ENCODE measurements around the gene RND1. TPM values are rescaled to one million over a fixed set of nuclear protein-coding genes. Genes with fewer than 3 reads are reported as not detected.

The RND1 gene
- polyA plus RNA-seq, 1 of the 3 experiments (the other 2 are of a cell fraction), result 0.39 TPM

DNA sequence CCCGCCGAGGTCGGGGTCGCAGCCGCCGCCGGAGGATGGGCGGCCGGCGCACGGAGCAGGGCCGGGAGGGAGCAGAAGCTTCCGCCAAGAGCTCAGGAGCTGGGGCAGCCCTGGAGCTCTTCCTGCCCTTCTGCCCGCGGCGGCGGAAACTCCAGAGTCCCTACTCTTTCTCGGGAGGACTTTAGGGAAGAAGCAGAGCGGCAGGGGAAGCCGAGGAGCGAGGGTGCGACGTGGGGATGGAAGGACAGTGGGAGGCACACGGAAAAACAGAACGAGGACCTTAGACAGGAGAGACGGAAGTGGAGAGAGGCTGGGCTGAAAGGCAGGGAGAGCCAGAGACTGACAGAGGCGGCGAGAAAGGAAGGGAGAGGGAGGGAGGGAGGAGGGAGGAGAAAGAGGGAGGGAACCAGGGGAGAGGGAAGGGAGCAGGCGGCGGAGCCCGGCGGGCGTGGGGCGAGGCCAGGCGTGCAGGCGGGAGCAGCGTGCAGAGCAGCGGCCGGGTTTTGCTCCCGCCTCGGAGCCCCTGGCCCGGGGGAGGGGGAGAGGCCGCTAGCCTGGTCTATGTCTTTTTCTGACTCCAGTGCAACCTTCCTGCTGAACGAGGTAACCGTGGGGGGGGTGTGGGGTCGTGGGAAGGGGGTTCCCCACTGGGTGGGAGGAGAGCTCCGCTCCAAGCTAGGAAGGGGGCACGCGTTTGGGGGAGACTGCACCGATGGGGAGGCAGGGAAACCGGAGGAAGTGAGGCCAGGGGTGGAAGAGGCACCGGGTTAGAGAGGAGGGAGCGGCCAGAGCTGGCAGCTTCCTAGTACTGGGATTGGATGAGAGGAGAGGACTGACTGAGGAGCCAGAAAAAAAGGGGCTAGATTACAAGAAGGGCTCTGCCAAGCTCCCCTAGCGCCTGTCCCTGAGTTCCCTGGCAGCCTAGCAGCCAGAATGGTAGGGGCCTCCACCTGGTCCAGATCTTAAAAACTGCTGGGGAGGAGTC, 50.3 kb downstream of the RND1 start (continued):
- TF ChIP-seq, protein P1, sequence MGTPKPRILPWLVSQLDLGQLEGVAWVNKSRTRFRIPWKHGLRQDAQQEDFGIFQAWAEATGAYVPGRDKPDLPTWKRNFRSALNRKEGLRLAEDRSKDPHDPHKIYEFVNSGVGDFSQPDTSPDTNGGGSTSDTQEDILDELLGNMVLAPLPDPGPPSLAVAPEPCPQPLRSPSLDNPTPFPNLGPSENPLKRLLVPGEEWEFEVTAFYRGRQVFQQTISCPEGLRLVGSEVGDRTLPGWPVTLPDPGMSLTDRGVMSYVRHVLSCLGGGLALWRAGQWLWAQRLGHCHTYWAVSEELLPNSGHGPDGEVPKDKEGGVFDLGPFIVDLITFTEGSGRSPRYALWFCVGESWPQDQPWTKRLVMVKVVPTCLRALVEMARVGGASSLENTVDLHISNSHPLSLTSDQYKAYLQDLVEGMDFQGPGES (IDR thresholded peaks at IDR 0.05; ENCODE audit: low read depth, low read length), result no peak
- TF ChIP-seq, protein P2, sequence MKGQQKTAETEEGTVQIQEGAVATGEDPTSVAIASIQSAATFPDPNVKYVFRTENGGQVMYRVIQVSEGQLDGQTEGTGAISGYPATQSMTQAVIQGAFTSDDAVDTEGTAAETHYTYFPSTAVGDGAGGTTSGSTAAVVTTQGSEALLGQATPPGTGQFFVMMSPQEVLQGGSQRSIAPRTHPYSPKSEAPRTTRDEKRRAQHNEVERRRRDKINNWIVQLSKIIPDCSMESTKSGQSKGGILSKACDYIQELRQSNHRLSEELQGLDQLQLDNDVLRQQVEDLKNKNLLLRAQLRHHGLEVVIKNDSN (IDR thresholded peaks at IDR 0.05; ENCODE audit: borderline replicate concordance, low read depth), result no peak
- TF ChIP-seq TAF1 (IDR thresholded peaks at IDR 0.05; ENCODE audit: borderline replicate concordance, low read depth, low read length), result peak; percentile 51
- TF ChIP-seq NRF1 (IDR thresholded peaks at IDR 0.05; ENCODE audit: low read depth, low read length), result no peak
- TF ChIP-seq, protein P3, sequence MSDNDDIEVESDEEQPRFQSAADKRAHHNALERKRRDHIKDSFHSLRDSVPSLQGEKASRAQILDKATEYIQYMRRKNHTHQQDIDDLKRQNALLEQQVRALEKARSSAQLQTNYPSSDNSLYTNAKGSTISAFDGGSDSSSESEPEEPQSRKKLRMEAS (IDR thresholded peaks at IDR 0.05; ENCODE audit: low read depth), result peak; percentile 90
- TF ChIP-seq EP300 (IDR thresholded peaks at IDR 0.05; ENCODE audit: borderline replicate concordance in 1 of 2, low read depth in 1 of 2, low read length in 1 of 2), result no peak
- TF ChIP-seq SIN3A (IDR thresholded peaks at IDR 0.05; ENCODE audit: borderline replicate concordance, low read depth, low read length), result 0 out of 2 replicates have a peak, but pooled peaks have one; percentile 28
- TF ChIP-seq, protein P4, sequence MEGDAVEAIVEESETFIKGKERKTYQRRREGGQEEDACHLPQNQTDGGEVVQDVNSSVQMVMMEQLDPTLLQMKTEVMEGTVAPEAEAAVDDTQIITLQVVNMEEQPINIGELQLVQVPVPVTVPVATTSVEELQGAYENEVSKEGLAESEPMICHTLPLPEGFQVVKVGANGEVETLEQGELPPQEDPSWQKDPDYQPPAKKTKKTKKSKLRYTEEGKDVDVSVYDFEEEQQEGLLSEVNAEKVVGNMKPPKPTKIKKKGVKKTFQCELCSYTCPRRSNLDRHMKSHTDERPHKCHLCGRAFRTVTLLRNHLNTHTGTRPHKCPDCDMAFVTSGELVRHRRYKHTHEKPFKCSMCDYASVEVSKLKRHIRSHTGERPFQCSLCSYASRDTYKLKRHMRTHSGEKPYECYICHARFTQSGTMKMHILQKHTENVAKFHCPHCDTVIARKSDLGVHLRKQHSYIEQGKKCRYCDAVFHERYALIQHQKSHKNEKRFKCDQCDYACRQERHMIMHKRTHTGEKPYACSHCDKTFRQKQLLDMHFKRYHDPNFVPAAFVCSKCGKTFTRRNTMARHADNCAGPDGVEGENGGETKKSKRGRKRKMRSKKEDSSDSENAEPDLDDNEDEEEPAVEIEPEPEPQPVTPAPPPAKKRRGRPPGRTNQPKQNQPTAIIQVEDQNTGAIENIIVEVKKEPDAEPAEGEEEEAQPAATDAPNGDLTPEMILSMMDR (IDR thresholded peaks at IDR 0.05), result no peak

DNA sequence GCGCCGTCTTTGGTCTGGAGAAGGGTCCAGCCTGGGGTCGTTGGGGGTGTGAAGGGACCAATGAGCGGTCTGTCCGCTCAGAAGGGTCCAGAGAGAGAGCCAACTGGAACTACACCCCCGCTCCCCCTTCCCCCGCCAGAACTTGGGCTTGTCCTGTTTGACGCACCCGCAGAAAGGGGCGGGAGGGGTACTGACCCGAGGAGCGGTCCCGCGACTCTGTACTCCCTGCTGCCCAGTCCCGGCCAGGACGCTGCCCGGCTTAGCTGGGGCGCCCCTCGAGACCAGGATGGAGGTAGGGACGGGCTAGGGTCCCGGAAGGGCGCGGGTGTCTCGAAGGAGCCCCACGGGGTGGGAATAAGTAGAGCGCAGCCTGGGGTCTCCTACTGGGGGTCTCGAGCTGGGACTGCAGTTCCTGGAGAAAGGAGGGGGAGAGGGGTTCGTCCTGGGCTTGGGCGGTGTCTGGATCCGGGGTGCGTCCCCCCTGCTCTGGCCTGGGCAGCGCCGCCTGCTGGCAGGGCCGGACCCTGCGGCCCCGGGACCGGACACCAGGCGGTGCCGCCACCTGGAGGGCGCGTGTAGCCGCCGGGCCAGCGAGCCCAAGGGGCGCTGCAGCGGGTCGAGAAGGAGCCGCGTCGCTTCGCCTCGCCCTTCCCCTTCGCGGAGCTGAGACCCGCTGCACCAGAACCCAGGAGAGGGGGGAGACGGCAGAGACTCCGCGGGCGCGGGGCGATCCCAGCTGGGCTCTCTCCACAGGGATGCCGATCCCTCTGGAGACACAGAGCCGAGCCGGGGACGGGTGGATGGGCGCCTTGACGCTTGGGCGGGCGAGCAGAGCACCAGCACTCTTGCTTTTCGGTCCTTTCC, 51.2 kb downstream of the RND1 start:
- ChIA-PET POLR2A (interaction anchor here (0.6 to 1.3 kb wide), 2 partner anchors 15 to 19 kb away, joined by 5 to 6 read pairs; no protein-coding TSS in a partner anchor), CTCF (interaction anchor here (0.6 to 6.9 kb wide), 41 partner anchors 9 to 428 kb away, joined by 3 to 118 read pairs (median 5); partner anchors contain the start of genes ADCY6, DDX23 and KANSL2)
- Histone ChIP-seq H4K20me1 (ENCODE audit: insufficient read depth) (no peaks in the 10 kb centered on the region), H3F3A (replicated peaks; ENCODE audit: insufficient read depth) (peaks cover 6% of the 10 kb centered on the region), H3K27ac (ENCODE audit: low read depth in 2 of 2, low read length in 1 of 2) (peak overlapping the region; percentile 80 to 87), H3K9me3 (no peaks in the 10 kb centered on the region), H3K4me2 (peak overlapping the region; percentile 97), H3K79me2 (ENCODE audit: insufficient read depth) (peaks cover 16% of the 10 kb centered on the region), H3K4me1 (ENCODE audit: control insufficient read depth in 1 of 2, insufficient read depth in 2 of 2, low read depth in 1 of 2, low read length in 1 of 2) (peaks cover 22 to 37% of the 10 kb centered on the region in 2 experiments; a peak in 3 of 4 replicates), H3K4me3 (ENCODE audit: low read depth in 2 of 2, low read length in 1 of 2) (peak overlapping the region; percentile 68 to 75), H3K9me2 (no peaks in the 10 kb centered on the region), H3K36me3 (replicated peaks in 1 of 2; ENCODE audit: control insufficient read depth in 1 of 2, insufficient read depth in 2 of 2, low read length in 1 of 2) (no peaks in the 10 kb centered on the region), H2AFZ (ENCODE audit: low read depth) (peak overlapping the region; percentile 96), H3K9ac (peak overlapping the region; percentile 76), H3K27me3 (ENCODE audit: insufficient read depth) (no peaks in the 10 kb centered on the region)
- DNase-seq, result peak; percentile 96
- 11% methylated on average over 30 of the region's 70 CpGs for WGBS (ENCODE audit: low lambda C conversion rate)
- TF ChIP-seq RXRA (IDR thresholded peaks at IDR 0.05; ENCODE audit: borderline replicate concordance, low read depth) (no peak), FOXM1 (IDR thresholded peaks at IDR 0.05; ENCODE audit: low read depth) (no peak), CHD2 (IDR thresholded peaks at IDR 0.05; ENCODE audit: low read length, partially characterized antibody) (no peak), SMC3 (IDR thresholded peaks at IDR 0.05; ENCODE audit: low read depth, low read length) (peak; percentile 41), FOXJ3 (CRISPR knock-in tag; IDR thresholded peaks at IDR 0.05) (no peak), TAF1 (IDR thresholded peaks at IDR 0.05; ENCODE audit: borderline replicate concordance, low read depth, low read length) (peak; percentile 36; the same call in 1 of the 2 replicates), EP300 (IDR thresholded peaks at IDR 0.05; ENCODE audit: borderline replicate concordance in 1 of 2, low read depth in 1 of 2, low read length in 1 of 2) (no peak), YY1 (IDR thresholded peaks at IDR 0.05; ENCODE audit: low read depth) (0 out of 2 replicates have a peak, but pooled peaks have one; percentile 58)
- TF ChIP-seq, protein P5, sequence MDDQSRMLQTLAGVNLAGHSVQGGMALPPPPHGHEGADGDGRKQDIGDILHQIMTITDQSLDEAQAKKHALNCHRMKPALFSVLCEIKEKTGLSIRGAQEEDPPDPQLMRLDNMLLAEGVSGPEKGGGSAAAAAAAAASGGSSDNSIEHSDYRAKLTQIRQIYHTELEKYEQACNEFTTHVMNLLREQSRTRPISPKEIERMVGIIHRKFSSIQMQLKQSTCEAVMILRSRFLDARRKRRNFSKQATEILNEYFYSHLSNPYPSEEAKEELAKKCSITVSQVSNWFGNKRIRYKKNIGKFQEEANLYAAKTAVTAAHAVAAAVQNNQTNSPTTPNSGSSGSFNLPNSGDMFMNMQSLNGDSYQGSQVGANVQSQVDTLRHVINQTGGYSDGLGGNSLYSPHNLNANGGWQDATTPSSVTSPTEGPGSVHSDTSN (IDR thresholded peaks at IDR 0.05), result no peak
- TF ChIP-seq, protein P1 (IDR thresholded peaks at IDR 0.05; ENCODE audit: low read depth, low read length), result no peak
- TF ChIP-seq, protein P3 (IDR thresholded peaks at IDR 0.05; ENCODE audit: low read depth), result peak; percentile 86

Data from SK-N-SH (cell line).